ENCODE results near the gene TSPOAP1.
A peak's percentile ranks its signal among the peaks of the same experiment; 100 is the strongest.
"Not testable (repeated sequence)": the region's sequence is repeated elsewhere in the genome, so short reads cannot be mapped to it uniquely, and the experiment has no call there.

The TSPOAP1 gene

DNA sequence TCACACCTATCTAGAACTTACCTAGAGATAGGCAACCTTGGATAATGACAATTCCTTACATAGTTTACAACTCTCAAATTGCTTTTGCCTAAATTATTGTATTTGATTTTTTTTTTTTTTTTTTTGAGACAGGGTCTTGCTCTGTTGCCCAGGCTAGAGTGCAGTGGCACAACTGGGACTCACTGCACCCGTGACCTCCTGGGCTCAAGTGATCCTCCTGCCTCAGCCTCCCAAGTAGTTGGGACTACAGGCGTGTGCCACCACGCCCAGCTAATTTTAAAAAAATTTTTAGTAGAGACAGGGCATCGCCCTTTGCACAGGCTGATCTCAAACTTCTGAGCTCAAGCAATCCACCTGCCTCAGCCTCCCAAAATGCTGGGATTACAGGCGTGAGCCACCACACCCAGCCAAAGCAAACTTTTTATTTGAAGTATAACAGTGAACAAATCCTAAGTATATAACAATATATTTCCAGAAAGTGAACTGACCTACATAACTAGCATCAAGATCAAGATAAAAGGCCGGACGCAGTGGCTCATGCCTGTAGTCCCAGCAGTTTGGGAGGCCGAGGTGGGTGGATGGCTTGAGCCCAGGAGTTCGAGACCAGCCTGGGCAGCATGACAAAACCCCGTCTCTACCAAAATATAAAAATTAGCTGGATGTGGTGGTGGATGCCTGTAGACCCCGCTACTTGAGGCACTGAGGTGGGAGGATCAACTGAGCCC is 12.7 kb upstream of the TSPOAP1 start:
- DNase-seq (ENCODE audit: extremely low read depth in 1 of 2, low read depth in 1 of 2): not testable (repeated sequence)

DNA sequence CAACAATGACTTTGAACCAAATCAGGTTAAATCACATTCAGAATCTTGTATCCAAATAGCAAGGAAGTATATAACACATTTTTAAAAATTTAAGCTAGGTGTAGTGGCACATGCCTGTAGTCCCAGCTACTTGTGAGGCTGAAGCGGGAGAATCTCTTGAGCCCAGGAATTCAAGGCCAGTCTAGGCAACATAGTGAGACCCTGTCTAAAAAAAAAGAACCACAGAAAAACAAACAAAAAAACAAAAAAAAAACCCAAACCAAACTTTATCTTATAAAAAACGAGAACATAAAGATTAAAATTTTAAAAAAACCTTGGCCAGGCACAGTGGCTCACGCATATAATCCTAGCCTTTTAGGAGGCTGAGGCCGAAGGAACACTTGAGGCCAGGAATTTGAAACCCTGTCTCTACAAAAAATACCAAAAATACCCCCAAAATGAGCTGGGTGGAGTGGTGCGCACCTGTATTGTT is 11.8 kb upstream of the TSPOAP1 start:
- no peak for DNase-seq (ENCODE audit: extremely low read depth in 1 of 2, low read depth in 1 of 2)

DNA sequence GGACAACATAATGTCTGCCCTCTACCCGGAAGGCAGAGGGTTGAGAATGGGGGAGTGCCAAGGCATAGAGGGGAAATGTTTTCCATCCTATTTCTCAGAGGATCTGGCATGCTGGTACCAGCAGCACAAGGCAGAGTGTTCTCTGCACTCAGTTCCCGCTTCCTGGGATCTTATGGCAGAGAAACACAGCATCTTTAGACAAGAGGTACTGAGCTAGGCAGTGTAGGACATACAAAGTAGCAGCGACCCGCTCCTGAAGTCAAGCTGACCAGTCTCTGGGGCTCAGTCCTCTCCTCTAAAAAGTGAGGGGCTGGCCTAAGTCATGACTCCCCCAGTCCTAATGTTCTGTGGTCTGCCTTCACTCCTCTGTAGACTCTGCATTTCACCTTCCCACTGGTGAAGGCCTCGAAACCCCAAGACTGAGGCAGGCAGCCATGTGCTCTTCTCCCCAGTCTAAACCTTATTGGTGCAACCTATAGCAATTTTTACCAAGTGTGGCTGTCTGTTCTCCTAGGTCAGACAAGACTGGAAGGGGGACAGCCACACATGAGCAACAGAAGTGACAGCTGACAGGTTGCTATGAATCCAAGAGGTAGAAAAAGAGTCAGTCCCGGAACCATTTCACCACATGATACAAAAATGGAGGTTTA is 11.3 kb upstream of the TSPOAP1 start:
- peak in 1 of 2 donors; percentile 20 for DNase-seq (ENCODE audit: extremely low read depth in 1 of 2, low read depth in 1 of 2)

DNA sequence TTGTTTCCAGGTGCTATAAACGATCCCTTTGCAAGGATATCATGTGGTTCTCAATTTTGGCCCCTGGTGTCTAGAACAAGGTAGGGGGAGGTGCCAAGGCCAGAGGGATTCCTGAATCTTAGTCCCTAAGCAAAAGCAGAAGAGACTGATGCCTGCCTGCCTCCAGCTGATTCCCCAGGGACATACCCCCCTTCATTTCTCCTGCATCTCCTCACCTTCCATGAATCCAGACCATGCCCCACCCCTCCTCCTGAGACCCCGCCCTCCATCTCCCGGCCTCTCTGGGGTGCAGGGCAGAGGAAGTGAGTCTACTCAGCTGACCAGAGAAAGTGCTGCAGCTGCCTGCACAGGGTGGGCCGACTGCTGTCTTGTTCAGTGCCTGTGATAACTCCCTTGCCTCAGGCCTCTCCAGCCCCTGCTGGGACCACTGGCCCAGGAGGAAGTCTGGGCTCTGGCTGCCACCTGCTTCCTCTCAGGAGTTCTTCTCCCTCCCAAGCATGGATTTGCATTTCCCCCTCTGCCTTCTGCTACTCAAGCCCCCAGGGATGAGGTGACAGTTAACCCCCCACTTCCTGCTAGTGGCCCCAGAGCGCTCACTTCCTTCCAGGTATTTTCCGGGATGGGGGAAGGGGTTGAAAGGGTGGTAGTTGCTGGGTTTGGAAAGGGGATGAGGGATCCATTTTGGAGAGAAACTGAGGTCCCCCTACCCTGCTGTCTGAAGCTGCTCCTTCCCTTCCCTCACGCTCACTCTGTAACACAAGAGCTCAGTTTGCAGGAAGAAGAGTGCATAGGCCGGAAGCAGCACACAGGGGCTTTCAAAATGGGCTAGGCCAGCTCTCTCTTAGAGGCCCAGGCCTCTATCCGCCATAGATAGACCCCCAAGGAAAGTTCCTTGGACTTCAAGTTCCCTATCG is 10.5 kb upstream of the TSPOAP1 start:
- peak; percentile 76 to 90 for DNase-seq (ENCODE audit: extremely low read depth in 1 of 2, low read depth in 1 of 2)

DNA sequence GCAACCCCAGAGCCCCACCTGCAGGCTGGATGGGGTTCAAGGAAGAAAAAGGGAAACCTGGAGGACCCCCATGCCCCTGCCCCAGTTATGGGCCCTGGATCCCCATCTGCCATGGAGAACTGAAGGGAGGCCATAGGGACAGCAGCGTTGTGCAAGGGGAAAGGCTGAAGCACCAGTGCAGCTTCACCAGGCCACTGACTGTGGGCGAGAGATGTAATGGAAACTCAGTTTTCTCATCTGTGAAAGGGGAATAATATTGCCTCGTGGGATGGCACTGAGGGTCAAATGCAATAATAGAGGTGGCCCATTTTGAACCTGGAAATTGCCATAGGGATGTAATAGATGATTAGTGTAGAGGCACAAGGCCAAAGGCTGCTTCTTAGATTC is 9.9 kb upstream of the TSPOAP1 start:
- peak in 1 of 2 donors; percentile 37 for DNase-seq (ENCODE audit: extremely low read depth in 1 of 2, low read depth in 1 of 2)

DNA sequence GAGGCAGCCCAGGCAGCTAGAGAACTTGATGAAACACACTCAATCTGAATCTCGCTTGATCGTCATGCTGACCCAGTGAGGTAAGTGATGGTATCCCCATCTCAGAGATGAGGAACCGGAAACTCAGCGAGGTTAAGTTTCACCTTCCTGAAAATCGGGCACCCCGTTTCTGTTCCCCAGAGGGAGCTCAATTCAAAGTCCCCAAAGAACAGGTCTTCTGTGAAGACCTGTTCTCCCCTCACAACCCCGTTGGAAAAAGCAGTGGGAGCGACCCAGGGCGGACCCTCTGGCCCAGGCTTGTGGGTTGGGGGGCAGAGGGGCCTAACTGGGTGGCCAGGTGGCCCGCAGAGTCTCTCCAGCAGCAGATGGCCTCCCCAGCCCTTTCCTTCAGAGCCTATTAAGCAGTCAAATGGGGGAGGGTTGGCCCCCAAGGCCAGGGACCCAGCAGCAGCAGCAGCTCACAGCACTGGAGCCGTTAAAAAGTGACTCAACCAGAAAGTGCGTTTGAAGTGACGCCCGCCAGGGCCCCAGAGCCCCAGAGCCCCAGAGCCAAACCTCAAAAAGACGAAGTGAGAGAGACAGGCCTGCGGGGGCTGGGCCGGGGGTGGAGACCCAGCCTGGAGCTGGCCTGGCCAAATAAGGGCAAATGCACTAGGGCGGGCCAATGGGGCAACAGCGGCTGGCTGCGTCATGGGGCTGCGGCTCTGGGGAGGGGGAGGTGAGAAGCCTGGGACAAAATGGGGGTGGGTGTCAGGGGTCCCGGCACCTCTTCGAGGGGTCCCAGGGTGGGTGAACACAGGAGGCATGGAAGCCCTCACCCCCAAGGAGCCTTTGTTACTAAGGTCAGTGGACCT is 9.2 kb upstream of the TSPOAP1 start:
- DNase-seq (ENCODE audit: extremely low read depth in 1 of 2, low read depth in 1 of 2): peak; percentile 90 to 96

DNA sequence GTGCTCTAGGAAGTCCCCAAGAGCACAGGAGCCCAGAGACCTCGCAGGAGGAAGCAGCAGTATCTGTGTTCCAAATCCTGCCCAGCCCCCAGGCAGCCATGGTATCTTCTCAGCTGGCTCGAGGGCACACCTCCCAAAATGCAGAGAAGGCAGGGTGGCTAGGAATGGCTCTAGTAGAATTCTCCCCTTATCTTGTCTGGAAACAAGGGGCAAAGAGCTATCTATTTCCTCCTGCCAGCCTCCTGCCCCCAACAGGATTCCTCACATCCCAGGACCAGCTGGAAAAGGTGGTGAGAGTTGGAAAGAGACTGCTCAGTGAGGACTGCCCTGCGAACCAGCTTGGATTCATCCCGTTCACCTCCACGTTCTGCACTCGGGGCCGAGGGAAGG is 8.6 kb upstream of the TSPOAP1 start:
- peak in 1 of 2 donors; percentile 32 for DNase-seq (ENCODE audit: extremely low read depth in 1 of 2, low read depth in 1 of 2)

DNA sequence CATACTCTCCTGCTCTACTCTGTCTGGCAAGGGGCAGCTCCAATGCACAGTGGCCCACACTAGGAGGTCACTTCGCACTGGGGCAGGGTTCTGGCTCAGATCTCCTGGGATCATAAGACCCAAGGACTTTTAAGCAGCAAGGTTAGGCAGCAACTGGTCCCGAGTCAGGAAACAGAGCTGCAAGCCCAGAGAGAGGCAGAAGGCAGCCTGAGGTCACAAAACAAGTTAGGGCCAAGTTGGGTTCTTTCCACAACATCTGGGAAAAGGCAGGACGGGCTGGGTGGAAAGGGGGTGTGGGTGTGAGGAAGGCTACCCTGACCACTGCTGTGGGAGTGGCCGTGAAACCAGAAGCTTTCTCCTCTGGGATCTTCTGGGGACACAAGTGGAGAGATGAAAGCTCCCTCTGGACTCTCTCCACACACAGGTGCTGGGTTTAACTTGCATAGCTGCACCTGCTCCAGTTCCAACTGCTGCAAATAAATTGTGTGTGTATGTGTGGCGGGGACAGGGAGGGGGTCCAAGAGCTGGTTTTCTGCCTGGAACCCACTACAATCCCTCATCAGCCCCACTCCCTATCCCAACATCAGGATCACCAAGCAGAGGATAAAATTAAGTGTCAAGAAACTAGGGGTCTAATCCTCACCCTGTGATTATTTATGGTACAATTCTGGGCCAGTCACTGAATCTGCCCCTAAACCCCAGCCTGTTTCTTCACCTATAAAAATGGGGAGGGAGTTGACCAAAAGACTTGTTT is 8.0 kb upstream of the TSPOAP1 start:
- DNase-seq (ENCODE audit: extremely low read depth in 1 of 2, low read depth in 1 of 2): peak in 1 of 2 donors; percentile 24

DNA sequence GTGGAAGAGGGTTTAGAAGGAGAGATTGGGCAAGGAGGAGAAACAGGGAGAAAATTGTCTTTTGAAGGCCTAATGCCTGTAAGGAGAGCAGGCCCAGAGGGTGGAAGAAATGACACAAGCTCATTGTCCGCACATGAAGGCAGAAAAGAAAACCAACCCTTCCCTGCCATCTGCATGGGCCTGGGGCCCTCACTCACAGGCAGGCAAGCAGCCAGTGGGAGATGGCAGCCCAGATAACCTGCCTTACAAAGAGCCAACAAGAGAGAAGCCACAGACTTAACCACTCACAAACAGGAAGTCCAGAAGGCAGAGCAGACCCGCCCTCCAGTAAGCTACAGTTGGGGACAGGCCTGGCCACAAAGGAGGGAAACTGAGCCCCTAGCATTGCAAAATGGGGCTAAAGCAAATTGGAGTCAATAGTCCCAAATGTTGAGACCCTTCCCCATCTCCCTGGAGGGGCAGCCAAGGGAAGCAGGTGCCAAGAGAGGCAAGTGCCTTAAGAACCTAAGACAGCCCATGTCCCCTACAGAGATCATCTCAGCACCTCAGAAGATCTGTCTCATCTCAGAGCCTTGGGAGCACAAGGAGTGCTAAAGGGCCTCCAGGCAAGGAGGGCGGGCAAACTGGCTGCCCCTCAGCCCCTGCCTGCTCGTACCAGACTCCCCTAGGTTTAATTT is 7.3 kb upstream of the TSPOAP1 start:
- DNase-seq (ENCODE audit: extremely low read depth in 1 of 2, low read depth in 1 of 2): peak; percentile 54 to 78

DNA sequence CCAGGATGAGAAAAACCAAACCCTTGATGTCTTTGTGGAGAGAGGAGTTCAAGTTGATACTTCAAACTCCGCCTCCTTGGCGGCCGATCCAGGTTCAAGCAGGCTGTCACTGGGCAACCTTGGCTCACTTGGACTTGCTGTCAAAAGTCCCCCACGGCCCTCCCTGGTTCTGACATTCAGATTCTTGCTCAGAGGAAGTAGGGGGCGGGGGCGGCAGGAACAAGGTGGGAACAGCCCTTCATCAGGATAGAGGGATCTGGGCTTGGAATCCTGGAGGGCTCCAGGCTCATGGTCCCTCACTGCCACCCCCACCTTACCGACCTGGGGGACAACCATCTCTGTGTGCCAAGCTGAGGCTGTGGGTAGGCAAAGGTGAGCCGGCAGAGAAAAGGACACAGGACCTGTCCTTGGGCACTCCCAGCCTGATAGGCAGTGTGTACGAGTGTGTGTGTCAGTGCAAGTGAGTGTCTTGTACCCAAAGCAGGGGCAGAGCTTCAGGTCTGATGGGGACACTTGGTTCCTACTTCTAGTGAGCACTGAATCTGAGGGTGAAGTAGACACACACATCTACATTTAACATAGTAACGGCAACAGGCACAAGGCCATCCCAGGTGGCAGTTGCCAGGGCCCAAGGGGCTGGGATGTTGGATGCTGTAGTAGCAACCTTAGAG is 6.6 kb upstream of the TSPOAP1 start:
- peak in 1 of 2 donors; percentile 69 for DNase-seq (ENCODE audit: extremely low read depth in 1 of 2, low read depth in 1 of 2)

DNA sequence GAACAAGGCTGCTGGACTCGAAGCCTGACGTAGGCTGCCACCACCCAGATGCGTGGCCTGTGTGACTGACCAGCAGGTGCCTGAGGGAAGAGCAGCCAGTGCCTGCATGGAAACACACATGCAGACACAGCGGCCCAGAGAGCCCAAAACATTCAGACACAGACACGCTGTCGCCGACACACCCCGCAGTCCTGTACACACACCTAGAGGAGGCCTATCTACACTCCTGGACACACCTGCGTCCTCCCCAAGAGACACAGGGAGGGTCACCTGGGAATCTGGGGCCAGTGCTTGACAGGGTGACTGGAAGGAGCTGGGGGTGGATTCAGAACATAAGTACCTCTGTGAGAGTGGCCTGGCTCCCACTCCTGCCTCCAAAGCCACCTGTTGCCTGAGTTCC is 6.1 kb upstream of the TSPOAP1 start:
- no peak for DNase-seq (ENCODE audit: extremely low read depth in 1 of 2, low read depth in 1 of 2)

DNA sequence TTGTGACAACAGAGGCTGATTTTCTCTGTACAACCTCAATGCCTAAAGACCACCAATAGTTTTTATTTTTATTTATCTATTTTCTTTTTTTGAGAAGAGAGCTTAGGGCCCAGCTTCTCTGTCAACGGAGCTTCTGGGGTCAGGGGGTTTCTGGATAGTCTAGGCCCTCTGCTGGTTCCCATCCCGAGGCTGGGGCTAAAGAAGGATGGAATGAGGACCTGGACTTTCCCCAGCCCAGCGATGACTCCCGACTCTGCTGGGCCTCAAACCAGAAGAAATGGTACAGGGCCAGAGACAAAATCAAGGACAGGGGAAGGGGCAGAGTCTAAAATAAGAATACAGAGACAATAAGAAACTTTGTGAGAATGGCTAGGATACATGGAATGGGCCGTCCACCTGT is 5.7 kb upstream of the TSPOAP1 start:
- no peak for DNase-seq (ENCODE audit: extremely low read depth in 1 of 2, low read depth in 1 of 2)

DNA sequence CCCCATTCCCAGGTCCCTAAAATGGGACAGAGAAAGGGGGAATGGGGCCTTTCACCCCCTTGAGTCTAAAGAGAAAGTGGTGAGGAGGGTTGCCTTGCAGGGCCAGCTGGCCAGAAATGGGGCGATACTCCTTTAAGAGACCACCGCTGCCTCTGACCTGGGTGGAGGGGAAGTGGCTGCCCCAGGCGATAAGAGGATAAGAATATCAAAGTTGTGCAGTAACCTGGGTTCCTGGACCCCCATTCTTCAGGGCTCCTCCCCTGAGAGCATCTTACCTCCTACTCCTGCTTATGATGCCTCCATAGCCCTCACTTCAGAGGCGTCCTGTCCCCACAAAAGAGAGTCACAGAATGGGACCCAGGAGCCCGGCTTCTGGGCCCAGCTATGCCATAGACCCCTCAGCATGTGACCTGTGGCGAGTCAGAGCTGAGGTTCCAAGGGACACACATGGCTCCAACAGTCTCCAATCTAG is 5.2 kb upstream of the TSPOAP1 start:
- DNase-seq (ENCODE audit: extremely low read depth in 1 of 2, low read depth in 1 of 2): peak in 1 of 2 donors; percentile 45

DNA sequence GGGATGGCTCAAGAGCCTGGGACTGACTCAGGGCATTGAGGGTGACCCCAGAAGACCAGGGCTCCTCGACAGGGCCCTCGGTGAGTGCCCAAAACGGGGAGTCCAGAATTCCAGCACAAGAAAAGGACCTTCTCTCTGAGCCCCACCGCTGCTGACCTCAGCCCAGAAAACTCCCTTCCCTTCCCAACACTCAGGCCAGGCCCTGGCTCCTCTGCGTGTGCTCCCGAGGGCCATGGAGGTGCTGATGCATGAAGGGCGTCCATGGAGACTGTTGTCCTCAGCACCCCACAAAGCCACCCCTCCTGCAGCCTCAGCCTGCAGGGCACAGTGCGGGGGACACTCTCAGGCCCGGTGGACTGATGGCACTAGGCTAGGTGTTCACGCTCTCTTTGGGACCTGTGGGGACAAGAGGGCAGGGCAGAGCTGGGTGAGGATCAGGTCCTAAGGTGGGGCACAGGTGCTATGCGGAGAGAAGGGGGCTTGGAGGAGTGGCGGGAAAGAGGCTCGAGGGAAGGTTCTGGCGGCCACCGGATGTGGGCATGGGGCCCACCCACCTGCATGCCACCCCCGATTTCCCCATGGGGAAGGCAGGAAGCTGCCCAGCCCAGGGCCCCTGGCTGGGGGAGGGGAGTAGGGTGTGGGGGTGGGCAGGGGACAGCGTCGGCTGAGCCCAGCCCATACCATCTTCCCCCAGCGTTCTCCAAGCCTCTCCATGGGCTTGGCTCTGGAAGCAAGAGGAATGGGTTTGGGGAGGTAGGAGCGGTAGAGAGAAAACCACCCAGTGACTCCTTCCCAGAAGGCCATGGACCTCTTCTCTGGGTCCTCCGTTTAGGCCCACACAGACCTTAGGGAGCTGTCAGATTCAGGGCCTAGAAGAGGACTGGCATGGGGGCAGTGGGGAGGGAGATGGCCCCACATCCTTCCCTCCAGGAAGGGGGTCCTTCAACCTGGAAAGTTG is 4.5 kb upstream of the TSPOAP1 start:
- DNase-seq (ENCODE audit: extremely low read depth in 1 of 2, low read depth in 1 of 2): peak; percentile 79 to 83

DNA sequence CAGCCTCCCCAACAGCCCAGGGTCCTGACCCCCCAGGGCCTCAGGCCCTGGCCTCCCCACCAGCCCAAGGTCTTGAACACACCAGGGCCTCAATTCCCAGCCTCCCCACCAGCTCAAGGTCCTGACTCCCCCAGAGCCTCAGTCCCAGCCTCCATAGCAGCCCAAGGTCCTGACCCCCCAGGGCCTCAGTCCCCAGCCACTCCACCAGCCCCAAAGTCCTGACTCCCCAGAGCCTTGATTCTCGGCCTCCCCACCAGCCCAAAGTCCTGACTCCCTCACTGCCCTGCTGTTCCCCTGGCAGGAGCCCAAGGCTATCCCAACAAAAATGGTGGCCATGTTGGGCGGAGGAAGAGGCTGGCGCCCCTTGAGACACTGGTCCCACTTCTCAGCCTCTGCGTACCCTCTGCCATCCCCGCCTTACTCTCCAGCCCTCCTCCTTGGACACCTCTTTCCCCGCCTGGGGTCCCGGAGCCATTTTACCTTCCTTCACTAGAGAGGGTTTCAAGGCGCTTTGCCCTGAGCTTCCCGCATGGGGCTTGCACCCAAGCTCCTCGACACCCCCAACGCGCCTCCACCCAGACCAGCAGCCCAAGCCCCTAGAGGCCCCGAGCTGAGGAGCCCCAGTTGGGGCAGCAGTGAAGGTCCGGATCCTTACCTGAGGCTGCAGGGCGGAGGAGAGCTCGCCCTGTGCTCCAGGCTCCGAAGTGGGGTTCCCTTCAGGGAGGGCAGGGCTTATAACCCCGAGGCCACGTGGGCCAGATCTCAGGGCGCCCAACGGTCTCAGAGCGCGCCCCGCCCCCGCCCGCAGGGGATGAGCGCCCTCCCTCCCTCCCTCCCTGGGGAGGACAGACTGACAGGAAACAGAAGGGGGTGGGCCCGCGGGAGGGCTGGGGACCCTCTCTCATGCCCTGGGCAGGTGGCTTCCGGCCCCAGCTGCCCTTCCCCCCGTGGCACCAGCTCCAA is 3.5 kb upstream of the TSPOAP1 start:
- DNase-seq (ENCODE audit: extremely low read depth in 1 of 2, low read depth in 1 of 2): peak; percentile 87 to 90
